NCI-H524 treated with DMSO at 0.1 percent for 48 hours (cell line): ENCODE measurements around the gene COG5.

Experiments
- DNase-seq: peaks from one replicate; lab custom pipeline; 2025; lab: John Stamatoyannopoulos, UW

COG5 gene

DNA sequence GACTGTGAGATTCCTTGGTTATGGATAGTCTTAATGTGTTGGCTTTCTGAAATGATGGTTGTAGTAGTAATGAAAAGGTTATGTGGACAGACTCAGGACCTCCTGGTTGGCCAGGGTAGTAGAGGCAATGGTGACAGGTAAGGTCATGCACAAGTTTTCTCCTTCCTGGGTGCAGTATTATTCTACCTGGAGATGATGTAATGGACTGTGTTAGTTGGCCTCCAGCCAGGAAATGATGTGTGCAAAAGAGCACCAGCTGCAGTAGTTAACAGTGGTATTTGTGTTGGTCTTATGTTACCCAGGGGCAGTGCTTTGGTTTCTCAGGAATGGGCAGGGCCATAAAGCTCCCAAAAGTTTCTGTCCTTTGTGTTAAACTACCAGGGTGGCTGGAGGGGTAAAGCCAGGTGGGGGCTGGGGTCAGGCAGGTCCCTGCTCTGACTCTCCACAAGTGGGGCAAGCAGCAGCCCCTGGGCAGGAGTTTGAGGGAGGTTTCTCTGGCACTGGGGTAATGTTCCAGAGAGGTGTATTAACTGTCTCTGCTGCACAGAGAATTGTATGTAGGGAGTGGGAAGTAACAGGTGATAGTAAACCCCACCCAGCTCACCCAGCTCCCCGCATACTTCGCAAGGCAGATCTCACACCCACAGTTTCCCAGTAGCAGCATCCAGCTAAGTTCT lies 57.6 kb downstream of the COG5 start:
- DNase-seq, result no peak

DNA sequence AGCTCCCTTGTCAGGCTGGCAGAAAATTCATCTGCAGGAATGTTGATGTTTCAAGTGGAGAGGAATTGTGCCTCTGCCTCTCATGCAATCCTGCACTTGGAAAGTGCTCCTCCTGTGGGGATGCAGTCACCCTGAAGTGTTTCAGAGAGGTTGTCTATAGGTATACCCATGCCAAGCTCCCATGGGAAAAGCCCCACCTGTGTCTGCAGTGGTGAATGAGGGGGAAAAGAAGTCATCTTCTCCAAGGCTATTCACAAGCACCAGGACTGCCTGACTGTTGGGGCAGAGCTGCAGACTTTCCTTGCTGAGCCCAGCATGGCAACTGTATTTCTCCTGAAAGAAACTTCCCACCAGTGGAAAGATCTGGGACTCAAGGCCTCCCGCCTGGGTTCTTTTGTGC lies 58.4 kb downstream of the COG5 start:
- no peak for DNase-seq

DNA sequence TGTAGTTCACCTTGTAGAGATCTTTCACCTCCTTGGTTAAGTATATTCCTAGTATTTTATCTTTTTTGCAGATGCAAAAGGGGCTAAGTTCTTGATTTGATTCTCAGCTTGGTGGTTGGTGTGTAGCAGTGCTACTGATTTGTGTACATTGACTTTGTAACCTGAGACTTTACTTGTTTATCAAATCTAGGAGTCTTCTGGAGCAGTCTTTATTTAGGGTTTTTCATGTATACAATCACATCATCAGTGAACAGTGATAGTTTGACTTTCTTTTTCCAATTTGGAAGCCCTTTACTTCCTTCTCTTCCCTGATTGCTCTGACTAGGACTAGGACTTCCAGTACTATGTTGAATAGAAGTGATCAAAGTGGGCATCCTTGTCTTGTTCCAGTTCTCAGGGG lies 60.0 kb downstream of the COG5 start:
- no peak for DNase-seq

DNA sequence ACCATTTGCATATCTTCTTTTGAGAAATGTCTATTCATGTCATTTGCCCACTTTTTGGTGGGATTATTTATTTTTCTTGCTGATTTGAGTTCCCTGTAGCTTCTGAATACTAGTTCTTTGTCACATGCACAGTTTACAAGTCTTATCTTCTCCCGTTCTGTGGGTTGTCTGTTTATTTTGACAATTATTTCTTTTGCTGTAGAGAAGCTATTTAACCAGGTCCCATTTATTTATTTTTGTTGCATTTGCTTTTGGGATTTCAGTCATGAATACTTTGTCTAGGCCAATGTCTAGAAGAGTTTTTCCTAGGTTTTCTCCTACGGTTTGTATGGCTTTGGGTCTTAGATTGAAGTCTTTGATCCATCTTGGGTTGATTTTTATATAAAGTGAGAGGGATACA lies 60.9 kb downstream of the COG5 start:
- DNase-seq, result no peak

DNA sequence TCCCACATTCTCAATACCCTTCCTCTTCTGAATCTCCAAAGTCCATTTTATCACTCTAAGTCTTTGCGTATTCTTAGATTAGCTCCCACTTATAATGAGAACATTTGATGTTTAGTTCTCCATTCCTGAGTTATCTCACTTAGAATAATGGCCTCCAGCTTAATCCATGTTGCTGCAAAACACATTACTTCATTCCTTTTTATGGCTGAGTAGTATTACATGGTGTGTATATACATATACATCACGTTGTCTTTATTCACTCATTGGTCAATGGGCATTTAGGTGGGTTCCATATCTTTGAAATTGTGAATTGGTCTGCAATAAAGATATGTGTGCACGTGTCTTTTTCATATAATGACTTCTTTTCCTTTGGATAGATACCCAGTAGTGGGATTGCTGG lies 61.6 kb downstream of the COG5 start:
- DNase-seq, result no peak

DNA sequence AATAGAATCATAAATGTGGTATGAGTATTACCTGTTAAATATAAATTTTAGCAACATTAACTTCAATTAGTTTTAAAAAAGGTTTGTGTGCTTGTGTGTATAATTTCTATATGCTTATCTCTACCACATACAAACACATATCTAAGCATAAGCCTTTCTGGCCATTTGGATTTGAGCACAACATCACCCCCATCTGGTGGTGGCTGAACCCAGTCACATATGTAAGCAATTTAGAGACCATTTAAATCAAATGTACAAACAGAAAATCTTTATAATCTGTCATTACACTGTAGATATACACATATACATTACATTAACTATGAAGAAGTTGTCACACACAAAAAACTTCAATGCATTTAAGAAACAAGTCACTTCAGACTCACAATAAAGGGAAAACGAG lies 62.1 kb downstream of the COG5 start:
- peak; percentile 6 for DNase-seq

DNA sequence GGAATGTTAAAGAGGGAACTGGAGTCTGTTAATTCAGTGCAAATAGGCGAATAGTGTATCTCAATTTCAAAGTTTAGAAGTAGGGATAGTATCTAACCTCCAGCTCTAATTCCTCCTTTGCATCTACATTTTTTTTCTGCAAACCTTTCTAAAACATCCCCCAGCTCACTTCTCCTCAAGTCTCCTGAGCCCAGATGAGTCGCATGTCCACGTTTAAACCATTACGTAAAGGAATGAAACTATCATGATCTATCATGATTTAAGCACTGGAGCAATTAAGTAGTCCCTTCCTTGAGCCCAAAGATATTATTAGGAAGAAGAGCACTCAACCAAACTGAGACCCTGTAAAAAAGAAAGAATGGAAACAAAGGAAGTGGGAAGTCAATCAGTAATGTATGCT lies 64.0 kb downstream of the COG5 start:
- no peak for DNase-seq

DNA sequence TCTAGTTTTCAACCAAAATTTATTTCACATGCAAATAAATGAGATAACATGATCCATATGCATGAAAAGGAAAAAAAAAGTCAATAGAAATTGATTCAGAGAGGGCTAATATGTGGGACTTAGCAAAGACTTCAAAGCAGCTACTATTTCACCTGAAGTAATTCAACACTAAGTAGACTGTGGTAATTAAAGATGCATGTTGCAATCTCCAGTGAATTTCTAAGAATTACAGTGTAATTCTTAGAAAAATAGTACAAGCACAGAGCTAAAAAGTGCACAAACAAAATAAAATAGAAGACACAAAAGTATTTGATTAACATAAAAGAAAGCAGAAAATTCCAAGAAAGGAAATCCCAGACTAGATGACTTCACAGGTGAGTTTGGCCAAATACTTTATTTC lies 68.2 kb downstream of the COG5 start:
- no peak for DNase-seq

DNA sequence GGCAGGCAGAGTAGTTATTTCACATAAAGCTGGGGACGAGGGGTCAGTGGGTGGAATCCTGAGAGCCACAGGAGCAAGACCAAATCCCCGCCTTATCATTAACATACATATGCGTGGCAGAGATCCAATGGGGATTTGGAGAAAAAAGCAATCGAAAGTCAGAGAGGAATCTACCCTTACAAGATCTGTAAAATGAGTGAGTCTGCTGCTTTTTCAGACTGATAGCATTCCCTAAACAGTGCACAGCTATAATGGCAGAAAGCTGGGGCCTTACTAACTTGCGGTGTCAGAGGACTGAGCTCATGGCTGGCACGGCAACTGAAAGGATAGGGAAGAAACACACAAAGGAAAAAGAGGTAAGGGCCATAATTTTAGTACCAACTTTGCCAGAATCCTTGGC lies 68.8 kb downstream of the COG5 start:
- no peak for DNase-seq

DNA sequence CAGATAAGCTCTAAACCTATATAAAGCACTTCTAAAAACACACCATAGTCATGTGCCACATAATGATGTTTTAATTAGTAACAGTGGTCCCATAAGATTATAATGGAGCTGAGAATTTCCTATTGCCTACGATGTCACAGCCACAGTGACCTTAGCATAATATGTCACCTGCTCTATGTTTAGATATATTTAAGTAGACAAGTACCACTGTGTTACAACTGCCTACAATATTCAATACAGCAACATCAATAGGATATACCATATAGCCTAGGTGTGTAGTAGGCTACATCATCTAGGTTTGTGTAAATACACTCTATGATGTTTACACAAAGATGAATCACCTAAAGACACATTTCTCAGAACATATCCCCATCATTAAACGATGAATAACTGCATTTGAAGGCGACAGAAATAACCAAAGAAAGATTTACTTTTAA lies 69.4 kb downstream of the COG5 start:
- no peak for DNase-seq

DNA sequence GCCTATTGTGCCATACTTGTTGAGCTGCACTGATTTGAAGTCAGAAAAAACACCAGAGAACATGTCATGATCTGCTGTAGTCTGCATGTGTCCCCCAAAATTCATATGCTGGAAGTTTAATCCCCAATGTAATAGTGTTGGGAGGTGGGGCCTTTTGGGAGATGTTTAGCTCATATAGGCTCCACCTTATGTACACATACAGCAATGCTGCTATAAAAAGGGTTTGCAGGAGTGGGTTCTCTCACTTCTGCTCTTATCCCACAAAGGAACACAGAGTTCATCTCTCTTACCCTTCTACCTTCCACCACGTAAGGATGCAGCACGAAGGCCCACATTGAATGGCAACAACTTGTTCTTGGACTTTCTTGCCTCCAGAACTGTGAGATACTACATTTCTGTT lies 70.8 kb downstream of the COG5 start:
- DNase-seq, result no peak

DNA sequence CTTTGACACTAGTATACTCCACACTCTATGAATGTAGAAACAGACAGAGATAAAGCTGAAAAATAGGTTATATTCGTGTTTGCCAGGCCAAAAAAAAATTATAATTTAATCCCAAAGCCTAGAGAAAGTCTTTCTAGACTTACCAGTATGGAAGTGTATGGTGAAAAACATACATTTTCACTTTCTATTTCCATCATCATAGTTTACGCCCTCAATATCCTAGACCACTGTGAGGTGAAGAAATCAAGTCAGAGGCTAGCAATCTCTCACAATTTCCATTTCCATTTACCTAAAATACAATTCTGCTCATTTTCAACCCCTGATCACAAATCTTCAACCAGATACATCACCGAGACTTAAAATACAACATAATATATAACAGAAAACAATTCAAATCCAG lies 77.7 kb downstream of the COG5 start:
- DNase-seq, result no peak

DNA sequence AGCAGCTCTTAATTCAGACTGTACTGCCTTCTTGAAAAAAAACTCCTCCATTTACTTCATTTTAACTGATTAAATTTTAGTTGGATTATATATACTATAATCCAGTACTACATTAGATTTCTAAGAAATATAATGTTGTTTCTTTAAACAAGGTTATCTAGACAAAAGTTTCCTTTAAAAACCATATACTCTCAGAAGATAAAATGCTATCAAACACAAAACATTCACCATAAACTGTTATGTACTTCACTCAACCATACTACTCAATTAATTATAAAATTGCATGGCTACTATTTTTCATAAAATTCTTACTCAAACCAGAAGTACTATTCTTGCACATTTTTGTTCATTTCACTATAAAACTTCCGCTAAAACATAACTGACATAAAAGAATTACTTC lies 81.1 kb downstream of the COG5 start:
- DNase-seq, result no peak

DNA sequence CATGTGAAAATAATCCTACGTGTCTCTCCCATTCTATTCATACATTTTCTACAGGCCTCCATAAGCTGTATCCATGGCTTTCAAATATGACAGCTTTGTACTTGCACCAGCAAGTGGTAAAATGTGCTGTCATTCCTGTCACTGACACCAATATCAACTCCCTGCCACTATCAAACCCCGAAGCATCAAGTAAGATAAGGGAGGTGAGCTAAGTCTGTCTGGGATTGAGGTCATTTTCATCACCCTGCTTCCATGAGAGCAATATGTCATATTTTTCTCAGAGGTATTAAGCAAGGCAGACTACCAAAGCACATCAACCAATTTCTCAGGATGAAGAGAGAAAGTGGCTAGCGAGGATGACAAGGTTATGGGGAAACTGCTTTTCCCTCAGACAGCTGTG lies 82.8 kb downstream of the COG5 start:
- no peak for DNase-seq

DNA sequence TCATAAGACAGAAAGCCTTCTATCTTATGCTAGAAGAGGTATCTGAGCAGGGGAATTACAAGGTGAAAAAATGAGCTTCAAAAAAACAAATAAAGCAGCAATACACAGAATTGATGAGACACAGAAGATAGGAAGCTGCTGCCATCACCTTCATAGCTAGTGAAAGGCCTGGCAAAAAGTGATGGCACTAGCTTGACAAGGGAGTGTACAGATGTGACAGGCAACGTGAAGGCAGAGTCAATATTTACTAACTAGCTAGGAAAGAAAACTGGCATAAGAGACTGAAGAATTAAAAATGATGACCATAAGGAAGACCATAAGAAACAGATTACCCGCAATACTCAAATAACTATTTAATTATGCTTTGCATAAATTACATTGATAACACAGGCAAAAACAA lies 84.4 kb downstream of the COG5 start:
- no peak for DNase-seq

DNA sequence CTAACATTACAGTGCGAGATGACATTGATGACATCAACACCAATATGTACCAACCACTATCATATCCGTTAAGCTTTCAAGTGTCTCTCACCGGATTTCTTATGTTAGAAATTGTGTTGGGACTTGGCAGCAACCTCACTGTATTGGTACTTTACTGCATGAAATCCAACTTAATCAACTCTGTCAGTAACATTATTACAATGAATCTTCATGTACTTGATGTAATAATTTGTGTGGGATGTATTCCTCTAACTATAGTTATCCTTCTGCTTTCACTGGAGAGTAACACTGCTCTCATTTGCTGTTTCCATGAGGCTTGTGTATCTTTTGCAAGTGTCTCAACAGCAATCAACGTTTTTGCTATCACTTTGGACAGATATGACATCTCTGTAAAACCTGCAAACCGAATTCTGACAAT lies 89.6 kb downstream of the COG5 start:
- DNase-seq, result no peak

DNA sequence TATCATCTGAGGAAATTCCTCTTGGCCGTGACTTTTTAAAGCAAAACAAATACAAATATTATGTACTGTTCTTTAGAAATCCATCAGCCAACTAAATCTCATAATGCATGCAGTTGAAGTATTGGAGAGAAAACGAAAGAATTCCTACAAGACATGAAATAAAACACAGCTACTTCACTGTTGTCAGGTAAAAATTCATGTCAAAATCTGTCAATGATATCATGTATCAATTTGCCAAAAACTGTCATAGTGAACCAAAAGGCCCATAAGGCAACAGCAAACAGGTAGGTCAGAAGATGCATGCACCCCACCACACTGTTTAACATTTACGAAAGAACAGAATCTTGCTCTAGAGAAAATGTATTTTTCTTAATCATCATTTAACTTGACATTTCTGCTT lies 91.6 kb downstream of the COG5 start:
- no peak for DNase-seq

DNA sequence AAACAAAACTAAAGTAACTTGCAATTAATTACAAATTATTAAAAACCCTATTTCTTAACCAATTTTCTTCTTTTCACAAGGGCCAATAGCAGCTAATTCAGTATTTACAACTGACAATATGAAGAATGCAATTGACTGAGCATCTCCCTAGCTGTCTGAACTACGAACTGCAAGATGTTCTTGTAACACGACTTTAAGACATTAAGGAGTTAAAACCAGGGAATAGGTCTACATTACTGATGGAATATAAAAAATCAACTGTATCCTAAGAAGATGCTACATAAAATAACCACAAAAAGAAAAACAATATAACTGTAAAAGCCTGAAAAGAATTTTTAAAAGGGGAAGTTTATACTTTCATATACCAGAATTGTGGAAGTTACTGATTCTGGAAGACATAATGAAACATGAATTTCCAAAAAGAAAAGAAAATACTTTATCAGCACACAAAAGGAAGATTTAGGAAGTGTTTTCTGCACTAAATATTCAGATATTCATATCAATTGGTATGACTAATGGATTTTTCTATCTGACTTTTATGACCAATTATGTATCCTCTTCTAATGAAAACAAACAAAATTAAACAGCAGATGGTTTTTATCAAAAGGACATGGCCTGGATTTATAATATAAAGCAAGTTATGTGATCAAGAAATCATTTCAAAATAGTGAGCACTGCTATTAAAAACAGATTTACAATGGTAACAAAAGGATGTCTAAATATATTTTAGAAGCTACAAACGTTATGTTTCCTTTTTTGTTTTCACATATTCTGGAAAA lies 92.2 kb downstream of the COG5 start:
- no peak for DNase-seq

DNA sequence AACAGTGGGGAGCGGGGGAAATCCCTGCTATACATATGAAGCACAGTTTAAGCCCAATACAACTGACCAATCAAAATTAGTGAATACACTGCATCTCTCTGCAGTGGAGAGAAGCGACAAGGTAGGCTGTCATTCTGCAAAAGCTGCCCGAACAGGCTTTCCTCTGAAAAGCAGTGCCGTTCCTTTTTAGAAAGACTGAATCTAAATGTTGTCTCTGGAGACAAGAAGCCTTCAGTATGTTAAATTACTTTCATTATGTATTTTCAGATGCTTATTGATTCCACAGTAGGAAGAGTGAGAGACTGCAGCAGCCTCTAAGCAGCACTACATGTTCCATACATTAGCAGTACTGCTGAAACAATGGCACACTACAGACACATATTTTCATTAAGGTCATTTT lies 93.8 kb downstream of the COG5 start, which contains the start of gene GPR22:
GPR22 (plus strand) TSS at position 129 of the 400 bp plus-strand sequence. CDS start 4,004 bp downstream, outside the sequence.
- no peak for DNase-seq

DNA sequence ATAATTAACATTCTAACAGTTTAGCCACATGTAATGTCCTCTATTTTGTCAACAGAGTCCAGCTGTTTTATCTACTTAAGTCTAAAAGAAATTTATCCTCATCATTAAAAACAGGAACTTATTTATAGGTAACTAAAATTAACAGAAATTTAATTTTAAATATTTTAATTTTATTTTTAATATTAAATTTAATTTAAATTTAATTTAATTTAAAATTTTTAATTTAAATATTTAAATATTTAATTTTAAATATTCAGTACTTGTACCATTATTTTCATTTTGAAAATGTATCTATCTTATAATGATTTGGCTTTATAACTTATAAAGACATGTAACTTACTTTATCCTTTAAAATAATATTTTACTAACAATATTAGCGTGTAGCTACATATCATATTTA lies 94.9 kb downstream of the COG5 start:
- DNase-seq, result no peak

DNA sequence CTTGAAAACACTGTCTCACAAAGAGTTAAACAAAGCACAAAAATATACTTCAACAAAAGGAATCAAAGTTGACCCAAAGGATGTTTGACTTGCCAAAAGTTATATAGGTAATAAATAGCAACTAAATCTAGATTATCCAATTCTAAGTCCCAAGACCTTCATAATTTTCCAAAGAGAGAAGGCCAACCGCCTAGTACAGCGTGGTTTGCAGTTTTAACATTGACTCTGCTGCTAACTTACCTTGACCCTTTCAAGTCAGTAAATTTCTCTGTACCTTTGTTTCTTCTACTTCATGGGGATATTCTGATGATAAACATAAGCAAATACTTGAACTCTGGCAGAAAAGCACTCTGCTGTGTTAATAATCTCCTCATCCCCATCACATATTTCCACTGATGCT lies 95.7 kb downstream of the COG5 start:
- DNase-seq, result no peak

DNA sequence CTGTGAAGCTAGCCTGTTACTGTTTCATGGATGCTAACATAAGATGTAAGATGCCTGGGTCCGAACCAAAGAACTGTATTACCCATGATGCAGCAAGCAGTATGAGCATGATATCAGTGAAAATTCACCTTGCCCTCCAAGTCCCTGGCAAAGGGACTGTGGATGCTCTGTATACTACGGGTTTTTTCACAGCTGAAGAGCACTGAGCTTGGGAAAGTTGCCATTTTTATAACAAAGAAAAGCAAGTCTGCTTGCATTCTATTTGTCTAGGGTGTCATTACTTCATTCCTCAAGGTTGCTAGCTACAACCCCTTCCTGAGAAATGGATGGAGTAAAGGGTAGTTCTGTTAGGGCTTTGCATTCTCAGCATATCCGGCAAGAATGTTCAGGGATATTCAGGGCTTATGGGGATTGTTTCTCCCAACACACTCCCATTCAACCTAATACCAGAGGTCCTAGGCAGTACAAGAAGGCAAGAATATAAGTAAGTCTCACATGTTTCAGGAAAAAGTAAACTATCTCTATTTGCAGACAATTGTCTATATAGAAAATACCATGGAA lies 99.0 kb downstream of the COG5 start:
- DNase-seq, result no peak
